ENCODE measurements around the gene PCDHB8.
"Not testable (repeated sequence)": the region's sequence is repeated elsewhere in the genome, so short reads cannot be mapped to it uniquely, and the experiment has no call there.

The PCDHB8 gene

GRCh38 chr5:141199359-141200235, 22.0 kb downstream of the PCDHB8 start, which contains the start of gene PCDHB11:
Gene PCDHB11 (plus strand): TSS chr5:141199627. CDS start chr5:141199775, 148 bp downstream.
- H3K27me3 Mint-ChIP-seq, result peaks cover 56% of the 10 kb centered on the region
- H3K27ac Mint-ChIP-seq, result no peak within 1 kb of the TSS
- no peaks in the 10 kb centered on the region for H3K4me1 Mint-ChIP-seq (ENCODE audit: low read depth)
- H3K36me3 Mint-ChIP-seq (ENCODE audit: low read depth), result peaks cover 3% of the 10 kb centered on the region
- peaks cover 30% of the 10 kb centered on the region for H3K9me3 Mint-ChIP-seq
- no peak within 1 kb of the TSS for H3K4me3 Mint-ChIP-seq
- DNase-seq, result no peak

GRCh38 chr5:141201126-141201525, 23.5 kb downstream of the PCDHB8 start:
- not testable (repeated sequence) for H3K4me1 Mint-ChIP-seq (ENCODE audit: low read depth); H3K4me3 Mint-ChIP-seq; H3K36me3 Mint-ChIP-seq (ENCODE audit: low read depth); H3K27ac Mint-ChIP-seq; DNase-seq
- H3K9me3 Mint-ChIP-seq, result peaks cover 25% of the 10 kb centered on the region
- H3K27me3 Mint-ChIP-seq, result peaks cover 60% of the 10 kb centered on the region

- H3K27ac Mint-ChIP-seq; H3K4me3 Mint-ChIP-seq; H3K4me1 Mint-ChIP-seq (ENCODE audit: low read depth); H3K36me3 Mint-ChIP-seq (ENCODE audit: low read depth); DNase-seq: not testable (repeated sequence)
- Mint-ChIP-seq H3K9me3 (peaks cover 20% of the 10 kb centered on the region), H3K27me3 (peaks cover 59% of the 10 kb centered on the region)
Measured at GRCh38 chr5:141201646-141202045, 24.1 kb downstream of the PCDHB8 start.

- Mint-ChIP-seq H3K4me1 (ENCODE audit: low read depth) (no peaks in the 10 kb centered on the region), H3K4me3 (no peak within 1 kb of the TSS), H3K27me3 (peaks cover 69% of the 10 kb centered on the region), H3K36me3 (ENCODE audit: low read depth) (peaks cover 2% of the 10 kb centered on the region), H3K9me3 (peaks cover 3% of the 10 kb centered on the region), H3K27ac (no peak within 1 kb of the TSS)
- DNase-seq, result no peak
Measured at GRCh38 chr5:141208478-141208877, 30.9 kb downstream of the PCDHB8 start, which contains the start of gene PCDHB12. Gene PCDHB12 (plus strand): TSS chr5:141208719. CDS start chr5:141208908, 189 bp downstream.

- H3K36me3 Mint-ChIP-seq (ENCODE audit: low read depth); H3K4me3 Mint-ChIP-seq; DNase-seq; H3K27ac Mint-ChIP-seq; H3K4me1 Mint-ChIP-seq (ENCODE audit: low read depth): not testable (repeated sequence)
- Mint-ChIP-seq H3K27me3 (peaks cover 79% of the 10 kb centered on the region), H3K9me3 (peaks cover 13% of the 10 kb centered on the region)
Measured at GRCh38 chr5:141210281-141210680, 32.7 kb downstream of the PCDHB8 start.

- not testable (repeated sequence) for H3K4me3 Mint-ChIP-seq; H3K4me1 Mint-ChIP-seq (ENCODE audit: low read depth); H3K36me3 Mint-ChIP-seq (ENCODE audit: low read depth); DNase-seq; H3K27ac Mint-ChIP-seq
- peaks cover 14% of the 10 kb centered on the region for H3K9me3 Mint-ChIP-seq
- peaks cover 80% of the 10 kb centered on the region for H3K27me3 Mint-ChIP-seq
Measured at GRCh38 chr5:141210849-141211248, 33.3 kb downstream of the PCDHB8 start.

- H3K36me3 Mint-ChIP-seq (ENCODE audit: low read depth), result peaks cover 15% of the 10 kb centered on the region
- DNase-seq; H3K27ac Mint-ChIP-seq; H3K4me3 Mint-ChIP-seq; H3K4me1 Mint-ChIP-seq (ENCODE audit: low read depth): not testable (repeated sequence)
- peaks cover 74% of the 10 kb centered on the region for H3K27me3 Mint-ChIP-seq
- H3K9me3 Mint-ChIP-seq, result peaks cover 25% of the 10 kb centered on the region
Measured at GRCh38 chr5:141213656-141214339, 36.2 kb downstream of the PCDHB8 start, which contains the start of gene PCDHB13. Gene PCDHB13 (plus strand): TSS chr5:141213919. CDS start chr5:141214124, 205 bp downstream.

GRCh38 chr5:141214583-141214982, 37.0 kb downstream of the PCDHB8 start:
- H3K4me3 Mint-ChIP-seq; H3K27ac Mint-ChIP-seq; H3K4me1 Mint-ChIP-seq (ENCODE audit: low read depth); DNase-seq: not testable (repeated sequence)
- H3K9me3 Mint-ChIP-seq, result peaks cover 30% of the 10 kb centered on the region
- peaks cover 16% of the 10 kb centered on the region for H3K36me3 Mint-ChIP-seq (ENCODE audit: low read depth)
- H3K27me3 Mint-ChIP-seq, result peaks cover 71% of the 10 kb centered on the region

GRCh38 chr5:141215504-141215903, 37.9 kb downstream of the PCDHB8 start:
- H3K27ac Mint-ChIP-seq; H3K4me3 Mint-ChIP-seq; DNase-seq; H3K4me1 Mint-ChIP-seq (ENCODE audit: low read depth): not testable (repeated sequence)
- Mint-ChIP-seq H3K9me3 (peaks cover 36% of the 10 kb centered on the region), H3K27me3 (peaks cover 73% of the 10 kb centered on the region), H3K36me3 (ENCODE audit: low read depth) (peaks cover 16% of the 10 kb centered on the region)

- Mint-ChIP-seq H3K27me3 (peaks cover 75% of the 10 kb centered on the region), H3K36me3 (ENCODE audit: low read depth) (peaks cover 14% of the 10 kb centered on the region), H3K9me3 (peaks cover 33% of the 10 kb centered on the region)
- DNase-seq; H3K4me3 Mint-ChIP-seq; H3K27ac Mint-ChIP-seq; H3K4me1 Mint-ChIP-seq (ENCODE audit: low read depth): not testable (repeated sequence)
Measured at GRCh38 chr5:141216035-141216434, 38.4 kb downstream of the PCDHB8 start.

- Mint-ChIP-seq H3K9me3 (peaks cover 21% of the 10 kb centered on the region), H3K4me1 (ENCODE audit: low read depth) (peaks cover 6% of the 10 kb centered on the region), H3K27me3 (peaks cover 72% of the 10 kb centered on the region), H3K36me3 (ENCODE audit: low read depth) (peaks cover 11% of the 10 kb centered on the region), H3K27ac (no peak within 1 kb of the TSS), H3K4me3 (peak within 1 kb of the TSS; percentile 11)
- no peak for DNase-seq
Measured at GRCh38 chr5:141223112-141223783, 45.7 kb downstream of the PCDHB8 start, which contains the start of gene PCDHB14. Gene PCDHB14 (plus strand): TSS chr5:141223343. CDS start chr5:141223506, 163 bp downstream.

GRCh38 chr5:141224844-141225243, 47.3 kb downstream of the PCDHB8 start:
- Mint-ChIP-seq H3K27me3 (peaks cover 62% of the 10 kb centered on the region), H3K9me3 (peaks cover 15% of the 10 kb centered on the region)
- not testable (repeated sequence) for H3K36me3 Mint-ChIP-seq (ENCODE audit: low read depth); H3K4me1 Mint-ChIP-seq (ENCODE audit: low read depth); DNase-seq; H3K4me3 Mint-ChIP-seq; H3K27ac Mint-ChIP-seq

GRCh38 chr5:141225421-141225820, 47.8 kb downstream of the PCDHB8 start:
- not testable (repeated sequence) for H3K4me3 Mint-ChIP-seq; H3K4me1 Mint-ChIP-seq (ENCODE audit: low read depth); H3K27ac Mint-ChIP-seq

More at GRCh38 chr5:141225421-141225820, 47.8 kb downstream of the PCDHB8 start:
- Mint-ChIP-seq H3K9me3 (peaks cover 10% of the 10 kb centered on the region), H3K27me3 (peaks cover 56% of the 10 kb centered on the region)
- not testable (repeated sequence) for DNase-seq; H3K36me3 Mint-ChIP-seq (ENCODE audit: low read depth)

Measured in activated T-cell treated with anti-CD3 and anti-CD28 coated beads, Interleukin-2, amount 50 U/mL, for 24 hours (primary cell).